ENCODE measurements around the gene HYAL2.

The HYAL2 gene, protein sequence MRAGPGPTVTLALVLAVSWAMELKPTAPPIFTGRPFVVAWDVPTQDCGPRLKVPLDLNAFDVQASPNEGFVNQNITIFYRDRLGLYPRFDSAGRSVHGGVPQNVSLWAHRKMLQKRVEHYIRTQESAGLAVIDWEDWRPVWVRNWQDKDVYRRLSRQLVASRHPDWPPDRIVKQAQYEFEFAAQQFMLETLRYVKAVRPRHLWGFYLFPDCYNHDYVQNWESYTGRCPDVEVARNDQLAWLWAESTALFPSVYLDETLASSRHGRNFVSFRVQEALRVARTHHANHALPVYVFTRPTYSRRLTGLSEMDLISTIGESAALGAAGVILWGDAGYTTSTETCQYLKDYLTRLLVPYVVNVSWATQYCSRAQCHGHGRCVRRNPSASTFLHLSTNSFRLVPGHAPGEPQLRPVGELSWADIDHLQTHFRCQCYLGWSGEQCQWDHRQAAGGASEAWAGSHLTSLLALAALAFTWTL

GRCh38 chr3:50322386-50323091 is at the start of gene HYAL2:
Gene HYAL2, minus strand, starts transcription at chr3:50322745. Its CDS starts 2,256 bp downstream, at chr3:50320489.
- no peak for DNase-seq (ENCODE audit: low read depth in 3 of 3)

GRCh38 chr3:50371133-50371685 is 48.7 kb upstream of the HYAL2 start:
- no peak for DNase-seq (ENCODE audit: low read depth in 3 of 3)

- DNase-seq (ENCODE audit: low read depth in 3 of 3): no peak
Measured at GRCh38 chr3:50370594-50370993, 48.0 kb upstream of the HYAL2 start.

DNA sequence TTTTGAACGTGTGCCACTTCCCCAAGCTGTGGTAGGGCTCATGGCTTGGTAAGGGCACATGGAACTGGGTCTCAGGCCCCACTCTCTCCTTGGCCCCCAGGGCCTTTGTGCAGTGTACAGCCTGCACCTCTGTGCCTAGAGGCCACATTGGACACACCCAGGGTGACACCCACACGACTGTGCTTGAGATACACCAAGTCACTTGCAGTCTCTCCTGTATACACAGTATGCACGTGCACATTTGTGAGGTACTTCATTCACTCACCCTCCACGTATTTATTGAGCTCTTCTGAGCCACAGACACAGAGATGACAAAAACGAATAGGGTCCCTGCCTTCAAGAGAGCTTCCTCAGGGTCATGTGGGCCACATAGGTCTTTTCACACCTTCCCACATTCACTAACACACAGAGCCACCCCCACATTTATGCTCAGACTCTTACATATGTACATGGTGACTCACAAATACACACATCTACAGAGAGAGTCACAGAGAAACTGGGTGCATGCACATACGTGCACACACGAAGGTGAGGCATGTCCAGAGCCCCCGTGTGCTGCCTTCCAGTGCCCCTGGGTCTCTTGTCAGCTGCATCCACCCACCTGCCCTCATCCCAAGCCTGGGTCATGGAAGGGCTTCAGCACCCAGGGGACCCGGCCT is 46.6 kb upstream of the HYAL2 start:
- DNase-seq (ENCODE audit: low read depth in 3 of 3): no peak

GRCh38 chr3:50365842-50366220 is 43.3 kb upstream of the HYAL2 start:
- DNase-seq (ENCODE audit: low read depth in 3 of 3): no peak

GRCh38 chr3:50365080-50365841 is 42.7 kb upstream of the HYAL2 start:
- DNase-seq (ENCODE audit: low read depth in 3 of 3): peak; percentile 87 to 91 (median 89)

- DNase-seq (ENCODE audit: low read depth in 3 of 3): no peak
Measured at GRCh38 chr3:50364573-50365079, 42.1 kb upstream of the HYAL2 start.

DNA sequence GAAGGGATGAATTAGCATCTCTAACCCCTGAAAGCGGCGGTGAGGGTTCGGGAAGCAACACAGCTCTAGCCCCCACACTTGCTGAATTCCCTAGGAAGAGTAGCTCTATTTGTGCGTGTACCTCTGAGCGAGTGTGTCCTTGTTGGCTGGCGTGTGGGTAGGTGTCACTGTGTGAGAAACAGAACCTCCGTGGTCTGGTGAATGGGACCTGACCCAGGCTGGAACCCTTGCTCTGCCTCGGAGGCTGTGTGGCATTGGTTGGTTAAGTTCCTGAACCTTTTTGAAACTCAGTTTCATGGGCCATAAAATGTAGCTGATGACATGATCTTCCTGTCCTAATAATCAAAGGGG is 37.2 kb upstream of the HYAL2 start:
- DNase-seq (ENCODE audit: low read depth in 3 of 3): no peak

GRCh38 chr3:50358911-50359759 is 36.6 kb upstream of the HYAL2 start, which contains the start of gene TMEM115:
Gene TMEM115, minus strand, starts transcription at chr3:50359521. Its CDS starts 458 bp downstream, at chr3:50359063.
- DNase-seq (ENCODE audit: low read depth in 3 of 3): peak; percentile 74 to 93 (median 91)

DNA sequence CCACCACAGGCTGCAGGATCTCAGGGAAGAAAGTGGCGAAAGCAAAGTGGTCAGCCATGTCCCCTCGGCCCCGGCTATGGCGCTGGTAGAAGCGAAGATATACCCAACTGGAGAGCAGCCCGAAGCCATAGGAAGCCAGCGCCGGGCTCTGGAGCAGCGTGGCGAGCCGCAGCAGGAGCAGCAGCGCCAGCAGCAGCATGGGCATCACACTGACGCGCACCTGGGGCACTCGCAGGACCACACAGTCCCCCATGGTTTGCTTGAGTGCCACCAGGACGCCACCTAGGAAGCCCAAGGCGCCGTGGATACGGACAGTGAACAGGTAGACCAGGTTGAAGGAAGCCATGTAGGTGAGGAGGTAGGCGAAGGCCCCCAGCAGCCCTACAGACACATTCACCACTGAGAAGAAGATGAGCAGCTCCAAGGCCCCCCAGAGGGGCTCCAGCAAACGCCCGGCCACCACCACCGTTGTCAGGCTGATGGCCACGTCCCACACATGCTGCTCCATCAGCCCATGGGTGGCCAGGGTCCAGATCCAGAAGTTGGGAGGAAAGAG is 35.9 kb upstream of the HYAL2 start:
- no peak for DNase-seq (ENCODE audit: low read depth in 3 of 3)

DNA sequence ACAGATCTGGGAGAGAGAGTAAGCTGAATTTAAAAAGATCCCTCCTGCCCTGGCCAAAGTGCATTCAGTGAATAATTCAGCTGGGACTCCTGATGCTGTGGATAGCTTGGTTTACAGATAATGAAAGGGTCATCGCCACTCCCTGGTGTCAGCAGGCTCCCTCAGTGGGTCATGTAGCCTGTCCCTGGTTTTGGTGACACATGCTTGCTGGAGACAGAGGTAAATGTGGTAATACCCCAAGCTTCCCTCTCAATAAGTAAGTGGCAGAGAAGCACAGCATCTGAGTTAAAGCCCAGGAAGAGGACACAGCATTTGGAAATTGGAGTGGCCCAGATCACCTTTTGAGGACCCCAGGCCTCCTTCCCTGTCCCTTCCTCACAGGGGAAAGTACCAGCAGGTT is 34.9 kb upstream of the HYAL2 start:
- no peak for DNase-seq (ENCODE audit: low read depth in 3 of 3)

DNA sequence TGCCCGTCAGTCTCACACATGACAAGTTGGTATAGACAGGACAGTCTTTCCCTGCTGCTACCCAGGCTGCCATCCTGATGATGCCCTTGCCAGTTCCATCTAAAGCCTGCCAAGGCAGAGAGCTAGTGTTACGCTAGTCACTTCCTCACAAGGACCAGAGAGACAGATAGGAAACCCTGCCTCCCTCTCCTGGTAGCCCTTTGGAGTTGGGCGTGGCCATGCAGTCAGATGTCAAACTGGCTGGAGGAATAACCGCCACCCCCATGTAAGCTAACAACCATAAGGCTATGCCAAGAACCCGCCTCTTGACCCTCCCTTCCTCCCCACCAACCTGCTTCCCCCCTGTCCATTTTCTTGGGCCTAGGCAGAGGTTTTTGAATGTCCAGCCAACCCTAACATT is 34.0 kb upstream of the HYAL2 start:
- no peak for DNase-seq (ENCODE audit: low read depth in 3 of 3)

GRCh38 chr3:50355829-50356552 is 33.4 kb upstream of the HYAL2 start:
- DNase-seq (ENCODE audit: low read depth in 3 of 3): no peak

- DNase-seq (ENCODE audit: low read depth in 3 of 3): no peak
Measured at GRCh38 chr3:50354850-50355249, 32.3 kb upstream of the HYAL2 start.

DNA sequence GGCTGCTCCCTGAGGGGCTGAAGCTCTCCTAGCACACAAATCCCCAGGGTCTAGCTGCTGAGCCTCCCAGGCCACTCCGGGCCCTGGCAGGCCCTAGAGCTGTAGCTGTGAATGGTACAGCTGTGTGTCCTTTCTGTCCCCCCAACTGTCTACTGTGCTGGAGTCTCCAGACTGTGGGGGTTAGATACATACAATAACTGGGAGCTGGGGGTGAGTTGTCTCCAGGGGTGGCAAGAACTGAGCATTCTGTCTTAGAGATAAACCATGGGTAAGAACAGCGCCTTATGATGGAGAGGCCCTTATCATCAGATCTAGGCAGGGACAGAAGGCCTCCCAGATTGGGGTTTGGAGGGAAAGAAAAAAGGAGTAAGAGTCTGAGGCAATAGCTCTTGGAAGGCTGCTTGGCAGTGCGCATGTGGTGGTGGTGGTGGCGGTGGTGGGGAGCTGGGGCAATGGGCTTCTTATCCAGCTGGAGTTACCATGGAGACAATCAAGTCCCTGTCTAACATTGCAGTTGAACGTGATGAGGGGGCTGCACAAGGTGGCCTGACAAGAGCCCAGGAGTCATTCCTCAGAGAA is 31.7 kb upstream of the HYAL2 start:
- DNase-seq (ENCODE audit: low read depth in 3 of 3): no peak

- DNase-seq (ENCODE audit: low read depth in 3 of 3): no peak
Measured at GRCh38 chr3:50353245-50354004, 30.9 kb upstream of the HYAL2 start.

- no peak for DNase-seq (ENCODE audit: low read depth in 3 of 3)
Measured at GRCh38 chr3:50352781-50353180, 30.2 kb upstream of the HYAL2 start.

GRCh38 chr3:50351323-50351697 is 28.8 kb upstream of the HYAL2 start:
- no peak for DNase-seq (ENCODE audit: low read depth in 3 of 3)
